Esophagus squamous epithelium (tissue), 5 donors: ENCODE data around the gene SOWAHA. TPM values are rescaled to one million over a fixed set of nuclear protein-coding genes. Genes with fewer than 3 reads are reported as not detected.

Experiments used
- DNase-seq: peaks from one replicate; lab custom pipeline; 2025; lab: John Stamatoyannopoulos, UW
- H3K27ac ChIP-seq, 4 donors: fragments of 200-600 bp; sonication (generic); one replicate each; pipeline ENCODE4 v1.5.1; 2016 to 2019; ENCODE audit warnings: mild to moderate bottlenecking in 1 of 4
- H3K27me3 ChIP-seq, 4 donors: fragments of 200-600 bp; sonication (generic); 1 replicate in 3 of 4; 2 replicates in 1 of 4; pipeline versions ENCODE4 v1.5.1 to v1.6.0; 2017 to 2021; ENCODE audit warnings: antibody characterized with exemption in 1 of 4
- H3K36me3 ChIP-seq, 3 donors: fragments of 200-600 bp; sonication (generic); one replicate each; pipeline ENCODE4 v1.5.1; 2016 to 2019
- H3K4me1 ChIP-seq, 3 donors: fragments of 200-600 bp; sonication (generic); one replicate each; pipeline ENCODE4 v1.5.1; 2017 to 2019
- H3K4me3 ChIP-seq, 4 donors: fragments of 200-600 bp; sonication (generic); 1 replicate in 3 of 4; 2 replicates in 1 of 4; pipeline ENCODE4 v1.5.1; 2016 to 2019; ENCODE audit warnings: mild to moderate bottlenecking in 2 of 4, moderate library complexity in 1 of 4
- H3K9me3 ChIP-seq, 3 donors: fragments of 200-600 bp; sonication (generic); one replicate each; pipeline ENCODE4 v1.5.1; 2016 to 2019
- POLR2A ChIP-seq, 4 donors: fragments of 450-650 bp; IDR thresholded peaks; one replicate each; pipeline ENCODE4 v1.6.1; 2017; ENCODE audit warnings: antibody characterized with exemption in 4 of 4, mild to moderate bottlenecking in 4 of 4, moderate library complexity in 3 of 4
- WGBS, 2 donors: methylation state at CpG; one replicate each; pipeline ENCODE4 v1.1.5; 2018; 5-methylcytosine and 5-hydroxymethylcytosine counted together
- intact Hi-C: fragments of 100-400 bp; cut with DNase I; formaldehyde crosslinking; loops from one replicate; pipeline ENCODE4 v1.15.0; 2022
- total RNA-seq, 4 donors: library from RNA; depleted of rRNA; stranded (reverse); fragments of >200 nt; gene quantifications; one replicate each; pipeline ENCODE4 v1.1.0, GENCODE V29; 2016
- TF ChIP-seq, protein P1 (sequence below), 6 experiments: fragments of 450-650 bp in 4 of 6; fragments of 200-600 bp in 2 of 6; sonication (generic) in 2 of 6; IDR thresholded peaks; one replicate each; pipeline ENCODE4 v1.5.1; 2016 to 2019; ENCODE audit warnings: antibody characterized with exemption in 6 of 6, mild to moderate bottlenecking in 4 of 6, moderate library complexity in 4 of 6
- donor health status: DM: yes; HTN: yes; CAD: no.

SOWAHA gene
- total RNA-seq, 4 donors from 2014 or later: 0.13 to 0.45 TPM; not detected in 2

DNA sequence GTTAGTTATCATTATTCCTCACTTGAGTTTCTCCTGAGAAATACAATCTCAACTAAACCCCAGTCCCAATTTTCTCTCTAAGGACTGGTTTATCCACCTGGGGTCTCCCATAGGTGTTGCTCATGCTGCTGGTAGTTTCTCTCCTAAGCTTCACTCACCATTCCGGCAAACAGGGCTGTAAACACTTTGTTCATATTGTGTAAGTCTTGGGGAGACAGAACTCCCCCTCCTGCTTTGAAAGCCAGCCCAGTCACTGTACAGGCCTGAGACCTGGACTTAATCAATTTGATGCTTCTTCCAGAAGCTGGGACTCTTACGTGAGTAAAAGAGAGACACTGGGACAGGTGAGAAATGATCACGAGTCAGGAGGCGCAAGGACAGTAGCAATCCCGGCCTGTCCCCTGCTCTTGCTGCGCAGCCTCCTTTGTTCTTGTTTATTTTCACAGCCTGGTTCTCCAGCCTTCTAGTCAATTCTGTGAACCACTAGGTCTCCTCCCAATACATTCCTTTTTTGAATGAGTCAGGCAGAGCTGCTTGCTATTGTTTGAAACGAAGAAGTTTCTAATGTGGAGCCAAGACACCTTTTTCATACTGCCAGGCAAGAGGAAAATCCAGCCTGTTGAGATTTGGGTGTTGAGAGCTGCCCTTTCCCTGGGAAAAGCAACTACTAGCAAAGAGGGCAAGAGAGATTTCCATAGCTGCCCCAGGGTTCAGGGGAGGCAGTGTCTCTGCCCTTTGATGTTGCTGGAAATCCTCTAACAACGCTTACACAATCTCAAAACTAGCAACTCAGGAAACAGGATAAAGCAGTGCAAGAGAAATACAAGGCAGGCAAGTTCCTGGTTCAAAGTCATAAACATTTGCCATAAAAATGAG lies 26.6 kb downstream of the SOWAHA start:
- Histone ChIP-seq H3K27ac (peak overlapping the region; percentile 79 to 87 (median 80)), H3K4me3 (no peak overlapping the region), H3K36me3 (no peaks in the 10 kb centered on the region), H3K4me1 (peaks cover 16 to 32% (median 22%) of the 10 kb centered on the region in 3 donors), H3K9me3 (no peaks in the 10 kb centered on the region), H3K27me3 (no peaks in the 10 kb centered on the region)
- TF ChIP-seq, protein P1, sequence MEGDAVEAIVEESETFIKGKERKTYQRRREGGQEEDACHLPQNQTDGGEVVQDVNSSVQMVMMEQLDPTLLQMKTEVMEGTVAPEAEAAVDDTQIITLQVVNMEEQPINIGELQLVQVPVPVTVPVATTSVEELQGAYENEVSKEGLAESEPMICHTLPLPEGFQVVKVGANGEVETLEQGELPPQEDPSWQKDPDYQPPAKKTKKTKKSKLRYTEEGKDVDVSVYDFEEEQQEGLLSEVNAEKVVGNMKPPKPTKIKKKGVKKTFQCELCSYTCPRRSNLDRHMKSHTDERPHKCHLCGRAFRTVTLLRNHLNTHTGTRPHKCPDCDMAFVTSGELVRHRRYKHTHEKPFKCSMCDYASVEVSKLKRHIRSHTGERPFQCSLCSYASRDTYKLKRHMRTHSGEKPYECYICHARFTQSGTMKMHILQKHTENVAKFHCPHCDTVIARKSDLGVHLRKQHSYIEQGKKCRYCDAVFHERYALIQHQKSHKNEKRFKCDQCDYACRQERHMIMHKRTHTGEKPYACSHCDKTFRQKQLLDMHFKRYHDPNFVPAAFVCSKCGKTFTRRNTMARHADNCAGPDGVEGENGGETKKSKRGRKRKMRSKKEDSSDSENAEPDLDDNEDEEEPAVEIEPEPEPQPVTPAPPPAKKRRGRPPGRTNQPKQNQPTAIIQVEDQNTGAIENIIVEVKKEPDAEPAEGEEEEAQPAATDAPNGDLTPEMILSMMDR (IDR thresholded peaks at IDR 0.05): no peak
- TF ChIP-seq POLR2A (IDR thresholded peaks at IDR 0.05): no peak
- DNase-seq: no peak
- 36 to 44% methylated on average over 8 of the region's 8 CpGs for WGBS, 2 donors
- intact Hi-C loops: no loop called here

DNA sequence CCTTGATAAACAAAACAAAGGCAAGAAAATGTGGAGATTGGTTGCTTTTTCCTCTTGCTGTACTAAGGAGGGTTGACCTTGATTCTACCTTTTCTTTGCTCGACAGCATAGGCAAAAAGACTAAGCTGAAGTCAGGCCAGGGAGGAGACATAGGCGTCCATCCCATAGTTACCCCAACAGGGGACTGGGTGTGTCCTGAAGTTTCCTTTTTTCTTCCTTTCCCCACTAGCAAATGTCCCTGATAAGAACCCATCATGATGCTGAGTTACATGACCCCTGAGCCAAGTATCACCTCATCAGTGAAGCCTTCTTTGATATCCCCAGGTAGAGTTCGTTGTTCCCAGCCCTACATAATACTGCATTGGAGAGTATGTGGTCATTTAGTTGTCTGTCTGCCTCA lies 27.2 kb downstream of the SOWAHA start:
- no peaks in the 10 kb centered on the region for H3K9me3 ChIP-seq
- no peak overlapping the region for H3K4me3 ChIP-seq
- TF ChIP-seq, protein P1 (IDR thresholded peaks at IDR 0.05): no peak
- TF ChIP-seq POLR2A (IDR thresholded peaks at IDR 0.05): no peak
- H3K4me1 ChIP-seq: peaks cover 16 to 32% (median 22%) of the 10 kb centered on the region in 3 donors
- H3K27me3 ChIP-seq: no peaks in the 10 kb centered on the region
- peak overlapping the region; percentile 79 to 87 (median 80) for H3K27ac ChIP-seq
- intact Hi-C loops: no loop called here
- H3K36me3 ChIP-seq: no peaks in the 10 kb centered on the region
- no peak for DNase-seq
- 54 to 56% methylated on average over 3 of the region's 3 CpGs for WGBS, 2 donors

DNA sequence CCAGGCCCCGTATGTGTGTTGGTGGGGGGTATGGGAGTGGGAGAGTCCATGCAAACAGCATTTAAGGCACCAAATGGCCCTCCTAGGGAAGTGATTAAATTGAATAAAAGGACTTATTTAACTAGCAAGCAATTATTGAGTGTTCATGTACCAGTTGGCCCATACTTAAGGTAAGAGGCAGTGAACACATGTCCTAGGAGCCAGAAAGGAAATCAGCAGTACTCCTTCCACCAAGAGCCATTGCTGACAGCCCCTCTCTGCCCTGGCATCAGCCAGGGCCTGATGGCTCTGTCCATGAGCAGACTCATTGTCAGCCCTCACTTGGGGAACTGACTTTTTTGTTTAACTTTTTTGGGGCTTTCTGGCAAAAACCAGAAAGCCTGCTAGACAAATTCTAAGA lies 27.8 kb downstream of the SOWAHA start:
- H3K36me3 ChIP-seq: no peaks in the 10 kb centered on the region
- DNase-seq: no peak
- peak overlapping the region; percentile 79 to 87 (median 80) for H3K27ac ChIP-seq
- no peak for TF ChIP-seq POLR2A (IDR thresholded peaks at IDR 0.05)
- TF ChIP-seq, protein P1 (IDR thresholded peaks at IDR 0.05): no peak
- H3K4me1 ChIP-seq: peaks cover 16 to 32% (median 22%) of the 10 kb centered on the region in 3 donors
- H3K9me3 ChIP-seq: no peaks in the 10 kb centered on the region
- no peaks in the 10 kb centered on the region for H3K27me3 ChIP-seq
- H3K4me3 ChIP-seq: no peak overlapping the region
- 64 to 80% methylated on average over 1 of the region's 1 CpG for WGBS, 2 donors
- intact Hi-C loops: no loop called here

DNA sequence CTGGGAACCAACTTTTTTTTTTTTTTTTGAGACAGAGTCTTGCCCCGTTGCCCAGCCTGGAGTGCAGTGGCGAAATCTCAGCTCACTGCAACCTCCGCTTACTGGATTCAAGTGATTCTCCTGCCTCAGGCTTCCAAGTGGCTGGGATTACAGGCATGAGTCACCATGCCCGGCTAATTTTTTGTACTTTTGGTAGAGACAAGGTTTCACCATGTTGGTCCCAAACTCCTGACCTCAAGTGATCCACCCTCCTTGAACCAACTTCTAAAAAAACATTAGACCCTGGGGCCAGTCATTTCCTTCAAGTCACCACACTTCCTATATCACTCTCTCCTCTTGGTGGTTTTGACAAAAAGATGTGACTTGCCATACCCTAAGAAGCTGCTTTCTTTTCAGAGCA lies 28.2 kb downstream of the SOWAHA start:
- Histone ChIP-seq H3K36me3 (no peaks in the 10 kb centered on the region), H3K27ac (peak overlapping the region in 3 of 4 donors; percentile 79 to 87 (median 80)), H3K4me1 (peaks cover 16 to 32% (median 22%) of the 10 kb centered on the region in 3 donors), H3K27me3 (no peaks in the 10 kb centered on the region), H3K9me3 (no peaks in the 10 kb centered on the region), H3K4me3 (no peak overlapping the region)
- intact Hi-C loops: no loop called here
- TF ChIP-seq, protein P1 (IDR thresholded peaks at IDR 0.05): no peak
- TF ChIP-seq POLR2A (IDR thresholded peaks at IDR 0.05): no peak
- 31 to 37% methylated on average over 4 of the region's 4 CpGs for WGBS, 2 donors
- no peak for DNase-seq

DNA sequence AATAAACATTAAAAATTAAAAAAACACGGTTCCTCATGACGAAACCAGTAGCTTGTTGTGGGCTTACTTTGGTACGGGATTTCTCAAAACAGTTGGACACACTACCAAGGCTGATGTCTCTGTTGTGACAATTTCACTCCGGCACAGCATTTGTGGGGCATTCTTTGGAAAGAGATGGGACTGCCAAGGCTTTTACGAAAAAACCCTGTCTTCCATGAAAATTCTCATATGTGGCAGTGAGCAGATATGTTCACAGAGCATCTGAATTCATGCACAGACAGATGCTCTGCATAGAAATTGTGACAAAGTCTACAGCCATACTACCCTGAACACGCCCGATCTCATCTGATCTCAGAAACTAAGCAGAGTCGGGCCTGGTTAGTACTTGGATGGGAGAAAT lies 35.2 kb downstream of the SOWAHA start:
- Histone ChIP-seq H3K9me3 (no peaks in the 10 kb centered on the region), H3K4me1 (no peaks in the 10 kb centered on the region), H3K4me3 (no peak overlapping the region), H3K36me3 (no peaks in the 10 kb centered on the region), H3K27me3 (no peaks in the 10 kb centered on the region), H3K27ac (no peak overlapping the region)
- WGBS, 2 donors: 91 to 92% methylated on average over 8 of the region's 8 CpGs
- intact Hi-C loops: no loop called here
- no peak for DNase-seq
- TF ChIP-seq, protein P1 (IDR thresholded peaks at IDR 0.05): no peak
- TF ChIP-seq POLR2A (IDR thresholded peaks at IDR 0.05): no peak
